ENCODE data around the gene PPM1H. TPM values are rescaled to one million over a fixed set of nuclear protein-coding genes. Genes with fewer than 3 reads are reported as not detected.

PPM1H gene
- total RNA-seq, 1 experiment from 2014 or later, result 8.5 TPM

DNA sequence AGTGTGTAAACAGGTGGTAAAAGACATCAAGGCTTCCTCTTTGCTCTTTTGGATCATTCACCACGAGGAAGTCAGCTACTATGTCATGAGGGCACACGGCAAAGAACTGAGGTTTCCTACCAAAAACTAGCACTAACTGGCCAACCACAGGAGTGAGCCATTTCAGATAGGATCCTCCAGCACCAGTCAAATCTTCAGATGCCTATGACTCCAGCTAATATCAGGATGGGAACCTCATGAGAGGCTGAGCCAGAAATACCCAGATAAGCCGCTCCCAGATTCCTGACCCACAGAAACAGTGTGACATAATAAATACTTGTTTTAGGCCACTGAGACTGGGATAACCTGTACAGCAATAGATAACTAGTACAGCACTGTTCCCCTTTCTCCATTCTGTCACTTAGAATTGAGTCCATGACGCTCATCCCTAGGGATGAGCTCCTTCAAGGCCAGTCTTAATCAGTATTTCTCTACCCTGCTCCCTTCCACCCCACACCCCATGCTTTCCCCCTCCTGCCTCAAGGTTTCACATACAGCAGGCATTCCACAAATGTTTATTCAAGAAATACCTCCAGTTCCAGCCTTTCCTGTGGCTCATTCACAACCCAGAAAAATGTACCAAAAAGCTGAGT is 68.4 kb downstream of the PPM1H start:
- peak; percentile 80 to 81 for DNase-seq (ENCODE audit: low read depth in 1 of 2, low spot score in 2 of 2)
- Histone ChIP-seq H3K27me3 (replicated peaks) (no peaks in the 10 kb centered on the region), H3K4me3 (no peak overlapping the region), H3K4me1 (replicated peaks) (peaks cover 48% of the 10 kb centered on the region), H3K27ac (peak overlapping the region; percentile 70), H3K36me3 (no peaks in the 10 kb centered on the region), H3K9me3 (replicated peaks) (no peaks in the 10 kb centered on the region)

- H3K4me3 ChIP-seq, result no peak overlapping the region
- H3K4me1 ChIP-seq (replicated peaks), result peaks cover 50% of the 10 kb centered on the region
- no peaks in the 10 kb centered on the region for H3K9me3 ChIP-seq (replicated peaks)
- no peaks in the 10 kb centered on the region for H3K27me3 ChIP-seq (replicated peaks)
- DNase-seq (ENCODE audit: low read depth in 1 of 2, low spot score in 2 of 2), result peak in 1 of 2 experiments; percentile 18
- H3K36me3 ChIP-seq, result no peaks in the 10 kb centered on the region
- peak overlapping the region; percentile 70 for H3K27ac ChIP-seq
Measured at GRCh38 chr12:62865937-62866336, 69.0 kb downstream of the PPM1H start.

DNA sequence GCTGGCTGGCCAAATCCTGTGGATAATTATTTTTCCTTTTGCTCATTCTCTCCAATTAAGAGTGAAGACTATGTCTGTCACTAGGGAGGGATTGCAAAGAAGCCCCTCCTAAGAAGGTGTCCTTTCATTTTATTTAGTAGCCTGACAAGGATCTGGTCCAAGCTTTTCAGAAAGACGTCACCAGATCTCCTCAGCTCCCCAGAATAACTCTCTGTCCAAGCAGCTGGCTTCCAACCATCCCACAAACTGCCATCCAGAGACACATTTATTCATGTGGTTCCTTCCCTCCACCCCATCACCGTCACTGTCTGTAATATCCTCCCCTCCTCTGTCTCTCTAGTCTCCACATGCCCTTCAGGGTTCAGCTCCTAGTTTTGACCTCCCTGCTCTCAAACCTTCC is 69.9 kb downstream of the PPM1H start:
- no peak for DNase-seq (ENCODE audit: low read depth in 1 of 2, low spot score in 2 of 2)
- no peaks in the 10 kb centered on the region for H3K27me3 ChIP-seq (replicated peaks)
- H3K27ac ChIP-seq, result no peak overlapping the region
- peaks cover 55% of the 10 kb centered on the region for H3K4me1 ChIP-seq (replicated peaks)
- H3K36me3 ChIP-seq, result no peaks in the 10 kb centered on the region
- no peak overlapping the region for H3K4me3 ChIP-seq
- H3K9me3 ChIP-seq (replicated peaks), result no peaks in the 10 kb centered on the region

GRCh38 chr12:62862259-62862881 is 72.6 kb downstream of the PPM1H start:
- Histone ChIP-seq H3K9me3 (replicated peaks) (no peaks in the 10 kb centered on the region), H3K4me3 (no peak overlapping the region), H3K27me3 (replicated peaks) (no peaks in the 10 kb centered on the region), H3K27ac (0 out of 2 replicates have a peak overlapping the region, but pooled peaks have one; percentile 1), H3K4me1 (replicated peaks) (peaks cover 56% of the 10 kb centered on the region), H3K36me3 (no peaks in the 10 kb centered on the region)
- peak in 1 of 2 experiments; percentile 31 for DNase-seq (ENCODE audit: low read depth in 1 of 2, low spot score in 2 of 2)

GRCh38 chr12:62861586-62861985 is 73.4 kb downstream of the PPM1H start:
- Histone ChIP-seq H3K4me3 (no peak overlapping the region), H3K27me3 (replicated peaks) (no peaks in the 10 kb centered on the region), H3K36me3 (no peaks in the 10 kb centered on the region), H3K9me3 (replicated peaks) (no peaks in the 10 kb centered on the region), H3K4me1 (replicated peaks) (peaks cover 48% of the 10 kb centered on the region), H3K27ac (no peak overlapping the region)
- no peak for DNase-seq (ENCODE audit: low read depth in 1 of 2, low spot score in 2 of 2)

DNA sequence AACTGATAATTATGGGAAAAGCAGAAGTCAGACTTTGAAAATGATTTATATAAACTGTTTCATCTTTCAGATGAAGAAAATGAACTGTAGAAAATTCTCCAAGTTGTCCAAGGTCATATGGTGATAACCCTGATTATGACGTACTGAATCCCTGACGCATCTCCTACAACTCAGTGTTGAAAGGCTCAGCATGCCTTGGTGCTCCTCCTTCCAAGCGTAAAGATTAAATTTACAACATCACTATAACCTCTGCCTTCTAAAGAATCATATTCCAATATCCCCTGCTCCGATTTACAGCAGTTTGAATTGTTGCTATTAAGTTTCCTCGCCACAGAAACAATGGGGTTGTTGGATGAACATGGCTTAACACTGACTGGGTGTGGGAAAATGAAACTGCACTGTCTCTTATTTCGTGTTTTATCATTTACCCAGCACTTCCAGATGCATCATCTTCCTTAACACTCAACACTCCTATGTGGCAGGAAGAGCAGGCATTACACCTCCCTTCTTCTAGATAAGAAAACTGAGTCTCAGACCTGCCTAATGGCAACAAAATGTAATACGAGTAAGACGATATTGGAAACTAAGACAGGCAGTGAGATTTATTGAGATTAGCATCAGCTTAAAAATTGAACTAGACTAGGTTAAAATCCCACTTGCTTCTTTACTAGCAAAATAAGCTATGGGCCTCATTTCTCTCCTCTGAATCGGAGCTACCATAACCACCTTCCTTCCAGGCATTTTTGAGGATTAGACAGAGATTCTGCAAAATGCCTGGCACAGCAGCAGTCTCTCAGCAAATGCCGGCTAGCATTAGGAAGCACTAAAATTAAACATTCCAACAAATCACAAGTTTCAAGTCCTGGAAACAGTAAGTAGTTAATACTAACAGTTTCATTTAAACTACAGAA is 74.2 kb downstream of the PPM1H start:
- H3K36me3 ChIP-seq, result no peaks in the 10 kb centered on the region
- no peak overlapping the region for H3K27ac ChIP-seq
- H3K4me3 ChIP-seq, result no peak overlapping the region
- no peak for DNase-seq (ENCODE audit: low read depth in 1 of 2, low spot score in 2 of 2)
- no peaks in the 10 kb centered on the region for H3K27me3 ChIP-seq (replicated peaks)
- H3K9me3 ChIP-seq (replicated peaks), result no peaks in the 10 kb centered on the region
- H3K4me1 ChIP-seq (replicated peaks), result peaks cover 40% of the 10 kb centered on the region

GRCh38 chr12:62860020-62860419 is 74.9 kb downstream of the PPM1H start:
- Histone ChIP-seq H3K4me3 (no peak overlapping the region), H3K36me3 (no peaks in the 10 kb centered on the region), H3K4me1 (replicated peaks) (peaks cover 36% of the 10 kb centered on the region), H3K27me3 (replicated peaks) (no peaks in the 10 kb centered on the region), H3K9me3 (replicated peaks) (no peaks in the 10 kb centered on the region), H3K27ac (no peak overlapping the region)
- DNase-seq (ENCODE audit: low read depth in 1 of 2, low spot score in 2 of 2), result no peak

GRCh38 chr12:62859321-62859737 is 75.6 kb downstream of the PPM1H start:
- Histone ChIP-seq H3K36me3 (no peaks in the 10 kb centered on the region), H3K9me3 (replicated peaks) (no peaks in the 10 kb centered on the region), H3K27me3 (replicated peaks) (no peaks in the 10 kb centered on the region), H3K4me1 (replicated peaks) (peaks cover 36% of the 10 kb centered on the region), H3K27ac (no peak overlapping the region), H3K4me3 (no peak overlapping the region)
- no peak for DNase-seq (ENCODE audit: low read depth in 1 of 2, low spot score in 2 of 2)

DNA sequence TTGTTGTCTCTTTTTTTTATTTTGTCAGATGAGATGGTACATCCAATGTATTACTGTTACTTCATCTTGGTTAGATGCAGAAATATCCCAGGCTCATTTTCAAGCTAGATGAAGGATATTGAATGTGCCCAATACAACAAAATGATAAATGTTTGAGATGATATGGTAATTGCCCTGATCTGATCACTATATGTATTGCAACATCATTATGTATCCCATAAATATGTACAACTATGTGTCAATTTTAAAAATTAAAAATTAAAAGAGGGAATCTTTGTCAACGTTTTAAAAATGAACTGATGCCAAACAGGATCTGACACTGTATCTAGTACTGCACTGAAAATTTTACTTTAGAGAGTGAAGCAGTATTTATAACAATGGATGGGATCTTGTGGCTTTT is 78.5 kb downstream of the PPM1H start:
- Histone ChIP-seq H3K27ac (no peak overlapping the region), H3K4me1 (replicated peaks) (peaks cover 18% of the 10 kb centered on the region), H3K9me3 (replicated peaks) (no peaks in the 10 kb centered on the region), H3K4me3 (no peak overlapping the region), H3K27me3 (replicated peaks) (no peaks in the 10 kb centered on the region), H3K36me3 (no peaks in the 10 kb centered on the region)
- DNase-seq (ENCODE audit: low read depth in 1 of 2, low spot score in 2 of 2), result no peak

DNA sequence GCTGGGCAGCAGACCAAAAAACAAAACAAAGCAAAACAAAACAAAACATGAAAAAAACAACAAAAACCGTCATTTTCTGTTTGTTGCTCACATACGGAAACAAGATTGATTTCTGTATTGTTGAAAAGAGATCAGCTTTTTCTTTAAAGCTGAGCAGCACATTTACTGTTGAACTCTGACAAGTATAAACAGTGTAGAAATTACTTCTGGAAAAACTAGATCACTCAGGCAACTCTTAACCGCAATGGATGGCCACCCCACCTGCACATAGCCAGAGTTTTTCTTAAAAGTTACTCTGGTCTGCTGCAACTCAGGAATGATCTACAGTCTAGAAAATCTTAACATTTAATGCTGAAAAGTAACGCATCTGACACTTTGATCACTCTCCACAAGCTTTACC is 80.9 kb downstream of the PPM1H start:
- Histone ChIP-seq H3K4me1 (replicated peaks) (peaks cover 4% of the 10 kb centered on the region; the same call in 1 of the 2 replicates), H3K27me3 (replicated peaks) (no peaks in the 10 kb centered on the region), H3K27ac (no peak overlapping the region), H3K9me3 (replicated peaks) (no peaks in the 10 kb centered on the region), H3K4me3 (no peak overlapping the region), H3K36me3 (no peaks in the 10 kb centered on the region)
- DNase-seq (ENCODE audit: low read depth in 1 of 2, low spot score in 2 of 2), result no peak

DNA sequence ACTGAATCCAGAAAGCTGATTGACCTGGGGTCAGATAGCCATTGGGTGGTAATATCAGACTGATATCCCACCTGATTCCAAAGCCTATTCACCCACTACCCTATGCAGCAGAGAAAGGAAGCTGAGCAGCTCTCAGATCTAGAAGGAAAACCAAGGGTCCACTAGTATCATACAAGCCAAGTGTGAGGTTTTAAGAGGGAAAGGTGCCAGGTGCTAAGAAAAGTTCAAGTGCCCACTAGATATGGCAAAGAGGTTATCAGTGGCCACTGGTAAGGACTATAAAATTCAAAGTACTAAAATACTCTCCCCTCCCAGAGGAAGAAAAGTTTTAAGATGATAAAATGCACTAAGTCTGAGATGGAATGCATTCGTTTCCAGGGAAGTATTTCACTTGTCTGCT is 85.6 kb downstream of the PPM1H start:
- Histone ChIP-seq H3K4me3 (no peak overlapping the region), H3K27ac (0 out of 2 replicates have a peak overlapping the region, but pooled peaks have one; percentile 75), H3K27me3 (replicated peaks) (no peaks in the 10 kb centered on the region), H3K4me1 (replicated peaks) (peaks cover 34% of the 10 kb centered on the region), H3K9me3 (replicated peaks) (no peaks in the 10 kb centered on the region), H3K36me3 (no peaks in the 10 kb centered on the region)
- no peak for DNase-seq (ENCODE audit: low read depth in 1 of 2, low spot score in 2 of 2)

GRCh38 chr12:62848418-62848817 is 86.5 kb downstream of the PPM1H start:
- Histone ChIP-seq H3K36me3 (no peaks in the 10 kb centered on the region), H3K9me3 (replicated peaks) (no peaks in the 10 kb centered on the region), H3K4me3 (no peak overlapping the region), H3K27me3 (replicated peaks) (no peaks in the 10 kb centered on the region), H3K4me1 (replicated peaks) (peaks cover 30% of the 10 kb centered on the region), H3K27ac (peak overlapping the region; percentile 75)
- DNase-seq (ENCODE audit: low read depth in 1 of 2, low spot score in 2 of 2), result peak; percentile 59 to 61

- no peaks in the 10 kb centered on the region for H3K9me3 ChIP-seq (replicated peaks)
- no peak overlapping the region for H3K4me3 ChIP-seq
- peaks cover 30% of the 10 kb centered on the region for H3K4me1 ChIP-seq (replicated peaks)
- no peaks in the 10 kb centered on the region for H3K36me3 ChIP-seq
- peak in 1 of 2 experiments; percentile 30 for DNase-seq (ENCODE audit: low read depth in 1 of 2, low spot score in 2 of 2)
- H3K27me3 ChIP-seq (replicated peaks), result no peaks in the 10 kb centered on the region
- H3K27ac ChIP-seq, result peak overlapping the region; percentile 75
Measured at GRCh38 chr12:62847709-62848108, 87.2 kb downstream of the PPM1H start.

GRCh38 chr12:62846491-62846890 is 88.5 kb downstream of the PPM1H start:
- no peaks in the 10 kb centered on the region for H3K27me3 ChIP-seq (replicated peaks)
- peak; percentile 48 to 52 for DNase-seq (ENCODE audit: low read depth in 1 of 2, low spot score in 2 of 2)
- no peaks in the 10 kb centered on the region for H3K9me3 ChIP-seq (replicated peaks)
- H3K36me3 ChIP-seq, result no peaks in the 10 kb centered on the region
- H3K27ac ChIP-seq, result peak overlapping the region; percentile 75
- H3K4me3 ChIP-seq, result no peak overlapping the region
- H3K4me1 ChIP-seq (replicated peaks), result peaks cover 30% of the 10 kb centered on the region

Data from SJSA1 (cell line).